GM12878 (cell line): ENCODE data around the gene ZBTB24. TPM values are rescaled to one million over a fixed set of nuclear protein-coding genes. Genes with fewer than 3 reads are reported as not detected.

ENCODE experiments used
- ATAC-seq: fragments of 200-7000 bp; cut with Tn5 transposase; 3 replicates; pipeline ENCODE4 v1.9.1; 2020; ENCODE audit warnings: mild to moderate bottlenecking, moderate library complexity
- BruUV-seq: library from RNA; stranded (reverse); fragments of 400-500 nt; replicated peaks from 2 replicates; lab custom pipeline; 2021; lab: Mats Ljungman, UMichigan
- CTCF ChIA-PET: fragments of 300-600 bp; sonication (Branson Sonifier 250); formaldehyde crosslinking; extraction: SDS; loops from one replicate; lab custom pipeline; 2021; ENCODE audit warnings: inconsistent platforms; lab: Yijun Ruan, JAX
- POLR2A ChIA-PET: fragments of 350-600 bp; formaldehyde crosslinking; extraction: SDS; loops from one replicate; lab custom pipeline; 2021; ENCODE audit warnings: inconsistent platforms; lab: Charles Lee
- RAD21 ChIA-PET: fragments of 300-600 bp; sonication (Branson Sonifier 250); formaldehyde crosslinking; loops from one replicate; lab custom pipeline; 2023; ENCODE audit warnings: antibody characterized with exemption; ENCODE audit not compliant: unreplicated experiment; lab: Charles Lee
- SMC1A ChIA-PET: fragments of 300-600 bp; sonication (Branson Sonifier 250); formaldehyde crosslinking; loops from one replicate; lab custom pipeline; 2023; ENCODE audit not compliant: unreplicated experiment, uncharacterized antibody; lab: Charles Lee
- DNase-seq: peaks from one replicate; pipeline ENCODE4 v3.0.0-alpha.2; 2011; ENCODE audit warnings: low read depth, low spot score
- FAIRE-seq: peaks from 3 replicates; lab custom pipeline; 2011; peaks lifted over from hg19 to GRCh38; lab: Jason Lieb, UNC
- H2AFZ ChIP-seq: 2 replicates; pipeline ENCODE4 v1.6.0; 2011; ENCODE audit warnings: low read depth, low read length, control low read depth; ENCODE audit not compliant: control insufficient read depth
- H3K27ac ChIP-seq: 2 replicates; pipeline ENCODE4 v1.5.1; 2011; ENCODE audit warnings: control low read depth; ENCODE audit not compliant: control insufficient read depth, insufficient read depth
- H3K27me3 ChIP-seq, 2 experiments: replicated peaks in 1 of 2; 2 replicates each; pipeline versions ENCODE4 v1.6.0 to v1.6.1; 2011; ENCODE audit warnings: low read length in 1 of 2; ENCODE audit not compliant: control insufficient read depth in 2 of 2, insufficient read depth in 2 of 2
- H3K36me3 ChIP-seq, 2 experiments: 2 replicates each; pipeline ENCODE4 v1.5.1; 2011; ENCODE audit warnings: low read length in 1 of 2; ENCODE audit not compliant: control insufficient read depth in 2 of 2, insufficient read depth in 2 of 2
- H3K4me1 ChIP-seq: 2 replicates; pipeline ENCODE4 v1.6.1; 2011; ENCODE audit warnings: mild to moderate bottlenecking, low read length, moderate library complexity, mixed read lengths; ENCODE audit not compliant: control insufficient read depth, insufficient read depth
- H3K4me2 ChIP-seq: 2 replicates; pipeline ENCODE4 v1.6.0; 2011; ENCODE audit warnings: control low read depth; ENCODE audit not compliant: control insufficient read depth, insufficient read depth
- H3K4me3 ChIP-seq: fragments of 200-600 bp; sonication (generic); 2 replicates; pipeline ENCODE4 v1.5.1; 2016
- H3K79me2 ChIP-seq: 2 replicates; pipeline ENCODE4 v1.6.0; 2011; ENCODE audit warnings: low read length; ENCODE audit not compliant: control insufficient read depth, insufficient read depth
- H3K9ac ChIP-seq: 2 replicates; pipeline ENCODE4 v1.8.0; 2011; ENCODE audit warnings: low read length, control low read depth, mixed read lengths; ENCODE audit not compliant: control insufficient read depth, insufficient read depth
- H3K9me3 ChIP-seq: replicated peaks from 3 replicates; pipeline ENCODE4 v1.5.1; 2011; ENCODE audit warnings: mild to moderate bottlenecking, low read length; ENCODE audit not compliant: control insufficient read depth, insufficient read depth
- H4K20me1 ChIP-seq: 2 replicates; pipeline ENCODE4 v1.6.0; 2011; ENCODE audit not compliant: control insufficient read depth, insufficient read depth
- CREB1 ChIP-seq: IDR thresholded peaks from 2 replicates; pipeline ENCODE4 v1.6.1; 2012; ENCODE audit warnings: low read depth, mild to moderate bottlenecking, inconsistent platforms
- HDAC2 ChIP-seq: fragments of 200-600 bp; sonication (generic); IDR thresholded peaks from 2 replicates; pipeline ENCODE4 v1.6.1; 2017
- MTA3 ChIP-seq: IDR thresholded peaks from 2 replicates; pipeline ENCODE4 v1.6.1; 2012; ENCODE audit warnings: low read length, inconsistent platforms, borderline replicate concordance
- POLR2AphosphoS5 ChIP-seq: IDR thresholded peaks from 2 replicates; pipeline ENCODE4 v1.6.1; 2011; ENCODE audit warnings: mild to moderate bottlenecking, low read length, inconsistent platforms
- RELB ChIP-seq: fragments of 450-650 bp; IDR thresholded peaks from 2 replicates; pipeline ENCODE4 v1.6.1; 2017; ENCODE audit warnings: low read depth, mild to moderate bottlenecking, moderate library complexity
- SRF ChIP-seq, 2 experiments: IDR thresholded peaks; 2 replicates each; pipeline ENCODE4 v1.6.1; 2011; ENCODE audit warnings: low read depth in 2 of 2, low read length in 2 of 2, mild to moderate bottlenecking in 1 of 2, moderate library complexity in 1 of 2
- TBL1XR1 ChIP-seq: IDR thresholded peaks from 2 replicates; pipeline ENCODE4 v1.6.1; 2012; ENCODE audit warnings: low read depth, low read length, improper control_type of control experiment
- ZNF207 ChIP-seq: fragments of 450-650 bp; IDR thresholded peaks from 2 replicates; pipeline ENCODE4 v1.6.1; 2014; ENCODE audit warnings: antibody characterized with exemption, mild to moderate bottlenecking, borderline replicate concordance
- WGBS: methylation state at CpG from one replicate; pipeline ENCODE4 v1.1.6; 2016; ENCODE audit warnings: low lambda C conversion rate; ENCODE audit not compliant: insufficient replicate concordance, insufficient coverage; ENCODE audit errors: missing lambda C conversion rate; 5-methylcytosine and 5-hydroxymethylcytosine counted together
- in situ Hi-C: fragments of 300-500 bp; cut with MboI; formaldehyde crosslinking; loops from 9 replicates; pipeline ENCODE4 v1.14.3; 2018; ENCODE audit warnings: mixed read lengths
- intact Hi-C: fragments of 100-400 bp; cut with micrococcal nuclease; formaldehyde crosslinking; loops from one replicate; pipeline ENCODE4 v1.14.2; 2022; ENCODE audit not compliant: unreplicated experiment
- polyA plus RNA-seq, 11 experiments: library from polyadenylated mRNA; depleted of rRNA in 4 of 11; unstranded in 6 of 11; stranded (reverse) in 5 of 11; fragments of >200 nt; fragmentation: Nextera tagmentation in 4 of 11; fragmentation: Illumina TruSeq in 1 of 11; extraction: Ambion mirVana in 4 of 11; extraction: Trizol in 1 of 11; gene quantifications; 1 replicate in 1 of 11; 2 replicates in 10 of 11; pipeline versions ENCODE4 v1.2.1 to v1.2.3, GENCODE V29; 2011 to 2016; ENCODE audit warnings: inconsistent platforms in 2 of 11, missing spikeins in 2 of 11, low read depth in 1 of 11
- total RNA-seq, 4 experiments: library from RNA; depleted of rRNA in 3 of 4; stranded (reverse); fragments of >200 nt in 3 of 4; fragmentation: Illumina TruSeq in 1 of 4; extraction: Trizol in 1 of 4; gene quantifications; 2 replicates each; pipeline versions ENCODE4 v1.2.1 to v1.2.3, GENCODE V29; 2013 to 2021

ZBTB24 gene
- total and polyA plus RNA-seq, 10 of the 15 experiments (the other 5 are each of a cell fraction or from before 2014, with no cell fraction given) = 2.9 to 17.7 (median 8.5) TPM

DNA sequence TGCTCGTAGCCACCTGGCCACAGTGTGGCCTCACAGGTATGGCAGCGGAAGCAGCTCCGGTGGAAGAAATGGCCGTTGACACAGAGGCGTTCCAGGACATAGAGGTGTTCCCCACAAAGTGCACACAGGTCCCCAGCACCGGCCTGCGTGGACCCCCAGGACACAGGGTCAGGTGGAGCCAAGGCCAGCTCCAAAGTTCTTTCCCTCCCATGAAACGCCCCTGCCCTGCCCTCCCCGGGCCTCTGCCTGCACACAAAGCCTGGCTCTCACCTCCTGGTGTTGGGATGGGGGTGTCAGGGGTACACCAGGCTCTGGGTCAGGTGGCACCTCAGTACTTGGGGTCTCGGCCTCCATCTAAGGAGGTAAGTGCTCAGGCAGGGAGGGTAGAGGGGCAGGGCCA lies 35.9 kb downstream of the ZBTB24 start:
- no TSS peak for BruUV-seq
- CTCF ChIA-PET = interaction anchor here (0.6 to 2.6 kb wide), 2 partner anchors 17 to 33 kb away, joined by 3 to 10 read pairs; no protein-coding TSS in a partner anchor
- FAIRE-seq (no peak), ATAC-seq (no peak), DNase-seq (no peak)
- Histone ChIP-seq H4K20me1 (no peaks in the 10 kb centered on the region), H3K36me3 (peaks cover 14 to 26% of the 10 kb centered on the region in 2 experiments), H3K27ac (no peak overlapping the region), H3K9me3 (no peaks in the 10 kb centered on the region), H3K9ac (no peak overlapping the region), H3K79me2 (no peaks in the 10 kb centered on the region; the same call in 1 of the 2 replicates), H3K27me3 (no peaks in the 10 kb centered on the region), H2AFZ (no peak overlapping the region), H3K4me1 (peaks cover 9% of the 10 kb centered on the region; the same call in 1 of the 2 replicates), H3K4me3 (no peak overlapping the region), H3K4me2 (no peak overlapping the region)
- SMC1A ChIA-PET = no interaction called here
- RAD21 ChIA-PET = interaction anchor here (0.6 to 1.5 kb wide), 2 partner anchors 41 to 60 kb away, joined by 3 read pairs; no protein-coding TSS in a partner anchor
- in situ Hi-C loops = no loop called here
- intact Hi-C loops = no loop called here
- POLR2A ChIA-PET = interaction anchor here (0.6 kb wide), 1 partner anchor 1436 kb away, joined by 3 read pairs; no protein-coding TSS in a partner anchor
- TF ChIP-seq SRF (IDR thresholded peaks at IDR 0.05; ENCODE audit: low read depth in 2 of 2, low read length in 2 of 2) = no peak
- no peak for TF ChIP-seq CREB1
- no peak for TF ChIP-seq HDAC2
- no peak for TF ChIP-seq POLR2AphosphoS5
- no peak for TF ChIP-seq ZNF207
- TF ChIP-seq TBL1XR1 = no peak
- TF ChIP-seq MTA3 = no peak
- TF ChIP-seq RELB = no peak
- 91% methylated on average over 10 of the region's 10 CpGs for whole genome bisulfite sequencing
